Activated T-cell treated with anti-CD3 and anti-CD28 coated beads, Interleukin-2, amount 50 U/mL, for 48 hours (primary cell): ENCODE data around the gene TGFBRAP1.

ENCODE experiments used
- DNase-seq, 2 experiments: peaks; one replicate each; pipeline ENCODE4 v3.0.0-alpha.2; 2020

The TGFBRAP1 gene

GRCh38 chr2:105313877-105314276, 15.7 kb downstream of the TGFBRAP1 start:
- no peak for DNase-seq

- DNase-seq, result no peak
Measured at GRCh38 chr2:105309147-105309545, 20.4 kb downstream of the TGFBRAP1 start.

- no peak for DNase-seq
Measured at GRCh38 chr2:105308382-105309146, 21.0 kb downstream of the TGFBRAP1 start.

- DNase-seq, result no peak
Measured at GRCh38 chr2:105307962-105308361, 21.6 kb downstream of the TGFBRAP1 start.

GRCh38 chr2:105307550-105307949, 22.0 kb downstream of the TGFBRAP1 start:
- no peak for DNase-seq

GRCh38 chr2:105307146-105307545, 22.4 kb downstream of the TGFBRAP1 start:
- DNase-seq, result no peak

- DNase-seq, result no peak
Measured at GRCh38 chr2:105301646-105302045, 27.9 kb downstream of the TGFBRAP1 start.

- DNase-seq, result no peak
Measured at GRCh38 chr2:105299290-105299689, 30.2 kb downstream of the TGFBRAP1 start.

GRCh38 chr2:105298017-105298416, 31.5 kb downstream of the TGFBRAP1 start:
- no peak for DNase-seq

GRCh38 chr2:105297216-105297615, 32.3 kb downstream of the TGFBRAP1 start:
- DNase-seq, result no peak

- DNase-seq, result no peak
Measured at GRCh38 chr2:105296017-105296611, 33.4 kb downstream of the TGFBRAP1 start.

- DNase-seq, result peak in 1 of 2 experiments; percentile 27
Measured at GRCh38 chr2:105294844-105295481, 34.6 kb downstream of the TGFBRAP1 start.

GRCh38 chr2:105294046-105294445, 35.5 kb downstream of the TGFBRAP1 start:
- DNase-seq, result no peak

- DNase-seq, result no peak
Measured at GRCh38 chr2:105291981-105292380, 37.6 kb downstream of the TGFBRAP1 start.

- DNase-seq, result no peak
Measured at GRCh38 chr2:105290981-105291660, 38.4 kb downstream of the TGFBRAP1 start.

- no peak for DNase-seq
Measured at GRCh38 chr2:105288133-105288532, 41.4 kb downstream of the TGFBRAP1 start.

GRCh38 chr2:105287692-105288091, 41.8 kb downstream of the TGFBRAP1 start:
- peak; percentile 43 to 50 for DNase-seq

- DNase-seq, result no peak
Measured at GRCh38 chr2:105283532-105283931, 46.0 kb downstream of the TGFBRAP1 start.

- no peak for DNase-seq
Measured at GRCh38 chr2:105280281-105280680, 49.3 kb downstream of the TGFBRAP1 start.

- DNase-seq, result no peak
Measured at GRCh38 chr2:105279126-105279525, 50.4 kb downstream of the TGFBRAP1 start.

GRCh38 chr2:105278654-105279053, 50.9 kb downstream of the TGFBRAP1 start:
- no peak for DNase-seq

GRCh38 chr2:105274046-105274445, 55.5 kb downstream of the TGFBRAP1 start:
- DNase-seq, result no peak

GRCh38 chr2:105272176-105272575, 57.4 kb downstream of the TGFBRAP1 start:
- no peak for DNase-seq
